PC-3 (cell line): ENCODE measurements around the gene PKP2.

Experiments used
- CTCF ChIP-seq: fragments of 300-600 bp; sonication (generic); conservative IDR thresholded peaks from 2 replicates; pipeline ENCODE4 v1.5.1; 2017; ENCODE audit warnings: antibody characterized with exemption, low read depth, mild to moderate bottlenecking, low read length
- EZH2 ChIP-seq: fragments of 300-600 bp; sonication (generic); IDR thresholded peaks from one replicate; pipeline ENCODE4 v1.6.1; 2017; ENCODE audit warnings: antibody characterized with exemption, mild to moderate bottlenecking, low read length; ENCODE audit not compliant: unreplicated experiment
- EZH2phosphoT487 ChIP-seq: fragments of 300-600 bp; sonication (generic); IDR thresholded peaks from 2 replicates; pipeline ENCODE4 v1.6.1; 2018; ENCODE audit warnings: mild to moderate bottlenecking, antibody characterized with exemption, low read length, borderline replicate concordance

- no peak for TF ChIP-seq EZH2phosphoT487
- TF ChIP-seq CTCF: no peak
- no peak for TF ChIP-seq EZH2
These were observed 122.9 kb downstream of the PKP2 start for GRCh38 chr12:32773691-32774090.
